Thoracic aorta (tissue), 2 donors: ENCODE results near the gene PODNL1. TPM values are rescaled to one million over a fixed set of nuclear protein-coding genes. Genes with fewer than 3 reads are reported as not detected.

Source experiments
- ATAC-seq: fragments of 150-250 bp; one replicate; pipeline ENCODE4 v1.8.0; 2017; ENCODE audit warnings: low read depth; ENCODE audit not compliant: insufficient number of reproducible peaks, low FRiP score
- DNase-seq: peaks from one replicate; pipeline ENCODE4 v3.0.0-alpha.2; 2020; ENCODE audit warnings: low spot score
- H3K27ac ChIP-seq, 2 donors: fragments of 200-600 bp; sonication (generic); 1 replicate in 1 of 2; 2 replicates in 1 of 2; pipeline ENCODE4 v1.5.1; 2016; ENCODE audit warnings: mild to moderate bottlenecking in 2 of 2, moderate library complexity in 2 of 2
- H3K27me3 ChIP-seq: fragments of 200-600 bp; sonication (generic); replicated peaks from 2 replicates; pipeline ENCODE4 v1.6.0; 2016; ENCODE audit warnings: mild to moderate bottlenecking; ENCODE audit not compliant: insufficient read depth
- H3K36me3 ChIP-seq: fragments of 200-600 bp; sonication (generic); one replicate; pipeline ENCODE4 v1.5.1; 2016
- H3K4me1 ChIP-seq, 2 donors: fragments of 200-600 bp; sonication (generic); 1 replicate in 1 of 2; 2 replicates in 1 of 2; pipeline versions ENCODE4 v1.5.1 to v1.6.0; 2016; ENCODE audit warnings: low read depth in 2 of 2, mild to moderate bottlenecking in 1 of 2; ENCODE audit not compliant: control insufficient read depth in 1 of 2
- H3K4me3 ChIP-seq: fragments of 200-600 bp; sonication (generic); 2 replicates; pipeline ENCODE4 v1.5.1; 2016; ENCODE audit warnings: mild to moderate bottlenecking
- H3K9me3 ChIP-seq: fragments of 200-600 bp; sonication (generic); 2 replicates; pipeline ENCODE4 v1.5.1; 2016
- total RNA-seq, 2 donors: library from RNA; depleted of rRNA; stranded (reverse); fragments of >200 nt; gene quantifications; one replicate each; pipeline versions ENCODE4 v1.1.0 to v1.2.3, GENCODE V29; 2016
- TF ChIP-seq, protein P1 (sequence below): fragments of 200-600 bp; sonication (generic); IDR thresholded peaks from one replicate; pipeline ENCODE4 v1.5.1; 2019; ENCODE audit warnings: antibody characterized with exemption

PODNL1 gene
- total RNA-seq, 2 donors from 2014 or later: 3.5 to 9.9 TPM

DNA sequence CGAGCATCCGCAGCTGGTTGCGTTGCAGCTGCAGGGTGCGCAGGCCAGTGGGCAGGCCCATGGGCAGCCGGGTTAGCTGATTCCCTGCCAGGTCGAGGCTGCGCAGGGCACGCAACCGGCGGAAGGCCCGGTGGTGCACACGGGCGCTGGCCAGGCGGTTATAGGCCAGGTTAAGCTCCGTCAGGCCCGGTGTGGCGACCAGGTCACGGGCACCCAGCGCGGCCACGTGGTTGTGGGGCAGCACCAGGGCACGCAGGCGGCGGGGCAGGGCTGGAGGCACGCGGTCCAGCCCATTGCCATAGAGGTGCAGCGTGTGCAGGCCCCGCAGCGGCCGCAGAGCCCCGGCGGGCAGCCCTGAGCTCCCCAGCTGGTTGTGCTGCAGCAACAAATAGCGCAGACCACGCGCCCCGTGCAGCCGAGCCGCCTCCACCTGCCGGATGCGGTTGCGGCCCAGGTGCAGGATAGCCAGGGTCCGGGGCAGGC is 5.3 kb downstream of the PODNL1 start:
- peaks cover 3 to 5% of the 10 kb centered on the region in 2 donors for H3K4me1 ChIP-seq
- H3K27ac ChIP-seq: no peak overlapping the region
- no peaks in the 10 kb centered on the region for H3K36me3 ChIP-seq
- DNase-seq: no peak
- no peak for ATAC-seq
- TF ChIP-seq, protein P1, sequence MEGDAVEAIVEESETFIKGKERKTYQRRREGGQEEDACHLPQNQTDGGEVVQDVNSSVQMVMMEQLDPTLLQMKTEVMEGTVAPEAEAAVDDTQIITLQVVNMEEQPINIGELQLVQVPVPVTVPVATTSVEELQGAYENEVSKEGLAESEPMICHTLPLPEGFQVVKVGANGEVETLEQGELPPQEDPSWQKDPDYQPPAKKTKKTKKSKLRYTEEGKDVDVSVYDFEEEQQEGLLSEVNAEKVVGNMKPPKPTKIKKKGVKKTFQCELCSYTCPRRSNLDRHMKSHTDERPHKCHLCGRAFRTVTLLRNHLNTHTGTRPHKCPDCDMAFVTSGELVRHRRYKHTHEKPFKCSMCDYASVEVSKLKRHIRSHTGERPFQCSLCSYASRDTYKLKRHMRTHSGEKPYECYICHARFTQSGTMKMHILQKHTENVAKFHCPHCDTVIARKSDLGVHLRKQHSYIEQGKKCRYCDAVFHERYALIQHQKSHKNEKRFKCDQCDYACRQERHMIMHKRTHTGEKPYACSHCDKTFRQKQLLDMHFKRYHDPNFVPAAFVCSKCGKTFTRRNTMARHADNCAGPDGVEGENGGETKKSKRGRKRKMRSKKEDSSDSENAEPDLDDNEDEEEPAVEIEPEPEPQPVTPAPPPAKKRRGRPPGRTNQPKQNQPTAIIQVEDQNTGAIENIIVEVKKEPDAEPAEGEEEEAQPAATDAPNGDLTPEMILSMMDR: no peak
- H3K27me3 ChIP-seq: no peaks in the 10 kb centered on the region
- no peak overlapping the region for H3K4me3 ChIP-seq
- H3K9me3 ChIP-seq: no peaks in the 10 kb centered on the region

DNA sequence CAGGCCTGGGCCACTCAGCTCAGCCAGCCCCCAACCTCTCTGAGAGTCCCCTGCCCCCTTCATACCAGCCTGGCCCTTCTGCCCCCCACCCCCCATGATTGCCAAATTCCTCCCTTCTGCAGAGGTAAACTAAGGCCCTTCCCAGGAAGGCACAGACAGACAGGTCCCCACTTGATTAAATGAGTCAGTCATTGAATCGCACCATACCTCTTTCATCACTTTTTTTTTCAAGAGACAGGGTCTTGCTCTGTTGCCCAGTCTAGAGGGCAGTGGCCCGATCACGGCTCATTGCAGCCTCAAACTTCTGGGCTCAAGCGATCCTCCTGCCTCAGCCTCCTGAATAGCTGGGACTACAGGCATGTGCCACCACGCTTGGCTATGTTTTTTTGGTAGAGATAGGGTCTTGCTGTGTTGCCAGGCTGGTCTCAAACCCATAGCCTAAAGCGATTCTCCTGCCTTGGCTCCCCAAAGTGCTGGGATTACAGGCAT is 6.0 kb downstream of the PODNL1 start:
- ATAC-seq (no peak), DNase-seq (no peak)
- no peak overlapping the region for H3K27ac ChIP-seq
- H3K4me1 ChIP-seq: no peaks in the 10 kb centered on the region
- H3K9me3 ChIP-seq: no peaks in the 10 kb centered on the region
- H3K36me3 ChIP-seq: no peaks in the 10 kb centered on the region
- H3K4me3 ChIP-seq: no peak overlapping the region
- TF ChIP-seq, protein P1: no peak
- H3K27me3 ChIP-seq: no peaks in the 10 kb centered on the region

GRCh38 chr19:13931391-13932148 is 6.6 kb downstream of the PODNL1 start:
- ATAC-seq (no peak), DNase-seq (no peak)
- H3K36me3 ChIP-seq: no peaks in the 10 kb centered on the region
- no peak overlapping the region for H3K4me3 ChIP-seq
- no peaks in the 10 kb centered on the region for H3K27me3 ChIP-seq
- H3K27ac ChIP-seq: no peak overlapping the region
- TF ChIP-seq, protein P1: no peak
- H3K9me3 ChIP-seq: no peaks in the 10 kb centered on the region
- H3K4me1 ChIP-seq: no peaks in the 10 kb centered on the region

DNA sequence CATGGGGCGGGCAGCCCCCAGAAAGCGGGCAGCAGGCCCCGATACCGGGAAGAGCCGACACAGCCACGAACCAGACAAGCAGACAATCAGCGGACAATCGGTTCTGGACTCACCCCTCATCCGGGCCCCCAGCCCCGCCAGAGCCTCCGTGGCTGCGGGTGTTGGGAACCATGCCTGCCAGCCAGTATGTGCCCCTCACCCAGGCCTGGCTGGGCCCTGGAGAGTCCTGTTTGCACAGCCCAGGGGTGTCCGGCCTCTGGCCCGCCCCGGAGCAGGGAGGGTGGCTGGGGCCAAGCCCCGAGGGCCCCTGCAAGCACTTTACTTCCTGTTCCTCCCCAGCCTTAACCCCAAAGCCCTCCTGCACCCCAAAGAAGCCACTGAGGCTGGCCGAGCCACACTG is 7.8 kb downstream of the PODNL1 start:
- Histone ChIP-seq H3K4me3 (no peak overlapping the region), H3K27ac (no peak overlapping the region), H3K4me1 (no peaks in the 10 kb centered on the region), H3K27me3 (no peaks in the 10 kb centered on the region), H3K36me3 (no peaks in the 10 kb centered on the region), H3K9me3 (no peaks in the 10 kb centered on the region)
- DNase-seq (no peak), ATAC-seq (no peak)
- TF ChIP-seq, protein P1: no peak

- DNase-seq: no peak
- Histone ChIP-seq H3K27ac (no peak overlapping the region), H3K36me3 (peaks cover 4% of the 10 kb centered on the region), H3K4me3 (no peak overlapping the region), H3K27me3 (no peaks in the 10 kb centered on the region), H3K4me1 (no peaks in the 10 kb centered on the region), H3K9me3 (no peaks in the 10 kb centered on the region)
- TF ChIP-seq, protein P1: no peak
- no peak for ATAC-seq
Observed at GRCh38 chr19:13929956-13930355, 8.3 kb downstream of the PODNL1 start.
